Adrenal gland (tissue), 12 donors: Measurements from ENCODE around the gene HBD. TPM values are rescaled to one million over a fixed set of nuclear protein-coding genes. Genes with fewer than 3 reads are reported as not detected.
A peak's percentile ranks its signal among the peaks of the same experiment; 100 is the strongest.

Source experiments
- DNase-seq, 7 donors: peaks; one replicate each; pipeline ENCODE4 v3.0.0-alpha.2; 2019 to 2020
- H3K27ac ChIP-seq, 5 donors: fragments of 200-600 bp; sonication (generic) in 4 of 5; 1 replicate in 3 of 5; 2 replicates in 2 of 5; pipeline versions ENCODE4 v1.5.1 to v1.8.0; 2016 to 2020; ENCODE audit warnings: mild to moderate bottlenecking in 1 of 5
- H3K27me3 ChIP-seq: fragments of 200-600 bp; 2 replicates; pipeline ENCODE4 v1.8.0; 2021
- H3K36me3 ChIP-seq, 2 donors: fragments of 200-600 bp; replicated peaks in 1 of 2; 1 replicate in 1 of 2; 2 replicates in 1 of 2; pipeline versions ENCODE4 v1.5.1 to v1.8.0; 2018 to 2022
- H3K4me1 ChIP-seq, 2 donors: fragments of 200-600 bp; replicated peaks in 1 of 2; 1 replicate in 1 of 2; 2 replicates in 1 of 2; pipeline versions ENCODE4 v1.5.1 to v1.8.0; 2018 to 2021
- H3K4me3 ChIP-seq, 4 donors: fragments of 200-600 bp; sonication (generic) in 3 of 4; one replicate each; pipeline ENCODE4 v1.5.1; 2016 to 2018
- H3K9me3 ChIP-seq, 3 donors: fragments of 200-600 bp; sonication (generic) in 1 of 3; replicated peaks in 1 of 3; 1 replicate in 2 of 3; 2 replicates in 1 of 3; pipeline versions ENCODE4 v1.5.1 to v1.8.0; 2016 to 2021
- CTCF ChIP-seq, 6 experiments: fragments of 450-650 bp in 4 of 6; fragments of 200-600 bp in 2 of 6; sonication (generic) in 1 of 6; IDR thresholded peaks; 1 replicate in 5 of 6; 2 replicates in 1 of 6; pipeline versions ENCODE4 v1.5.1 to v1.8.0; 2016 to 2021; ENCODE audit warnings: antibody characterized with exemption in 6 of 6, mild to moderate bottlenecking in 2 of 6, moderate library complexity in 1 of 6
- POLR2A ChIP-seq, 2 donors: fragments of 450-650 bp; IDR thresholded peaks; one replicate each; pipeline ENCODE4 v1.6.1; 2017; ENCODE audit warnings: antibody characterized with exemption in 2 of 2, mild to moderate bottlenecking in 2 of 2, moderate library complexity in 1 of 2
- WGBS, 4 donors: extraction: QIAGEN DNeasy Blood & Tissue Kit in 2 of 4; methylation state at CpG; one replicate each; pipeline versions ENCODE4 v1.1.5 to v1.1.7; 2013 to 2017; 5-methylcytosine and 5-hydroxymethylcytosine counted together
- intact Hi-C, 2 donors: fragments of 100-400 bp; cut with DNase I; formaldehyde crosslinking; loops; one replicate each; pipeline versions ENCODE4 v1.14.1 to v1.15.0; 2022 to 2023
- polyA plus RNA-seq, 3 donors: library from polyadenylated mRNA; stranded (reverse); fragments of 200-250 nt in 2 of 3; fragments of 350-450 nt in 1 of 3; fragmentation: Illumina TruSeq in 1 of 3; extraction: RNeasy Lipid Tissue Mini Kit (QIAGEN cat#74804) in 1 of 3; gene quantifications; one replicate each; pipeline ENCODE4 v1.2.3, GENCODE V29; 2013 to 2014
- total RNA-seq, 9 donors: library from RNA; depleted of rRNA in 4 of 9; stranded (reverse); fragments of >200 nt in 4 of 9; fragments of 120-200 nt in 1 of 9; fragmentation: NEBNext Ultra II Directional in 1 of 9; extraction: Animal tissue kit (Norgen Biotek cat#: 25700) in 1 of 9; gene quantifications; one replicate each; pipeline versions ENCODE4 v1.1.0 to v1.2.4, GENCODE V29; 2013 to 2023
- donor health status: healthy with polysubstance abuse.
- donor health status: Bipolar disorder and iron deficiency.
- donor health status: DM: yes; HTN: yes; CAD: no.
- donor health status: DM: no; HTN: no; CAD: no.
- donor health status: DM: no; HTN: no; CAD: no.
- donor health status: DM: yes; HTN: yes; CAD: no.

Gene HBD
- total and polyA plus RNA-seq, 12 donors, result 0.53 to 2.1 (median 0.83) TPM; not detected in 9

GRCh38 chr11:5223686-5224085, 10.6 kb downstream of the HBD start:
- H3K27ac ChIP-seq, result no peak overlapping the region
- H3K4me3 ChIP-seq, result no peak overlapping the region
- H3K4me1 ChIP-seq, result no peaks in the 10 kb centered on the region
- intact Hi-C loops, result no loop called here
- no peaks in the 10 kb centered on the region for H3K27me3 ChIP-seq
- H3K36me3 ChIP-seq, result no peaks in the 10 kb centered on the region
- TF ChIP-seq CTCF (IDR thresholded peaks at IDR 0.05), result no peak
- no peak for TF ChIP-seq POLR2A (IDR thresholded peaks at IDR 0.05)
- no peaks in the 10 kb centered on the region for H3K9me3 ChIP-seq
- no peak for DNase-seq
- 67 to 83% (median 72%) methylated on average over 1 of the region's 1 CpG for WGBS, 4 donors

- intact Hi-C loops, result no loop called here
- TF ChIP-seq POLR2A (IDR thresholded peaks at IDR 0.05), result no peak
- TF ChIP-seq CTCF (IDR thresholded peaks at IDR 0.05), result no peak
- Histone ChIP-seq H3K4me1 (no peaks in the 10 kb centered on the region), H3K36me3 (no peaks in the 10 kb centered on the region), H3K27me3 (no peaks in the 10 kb centered on the region), H3K27ac (no peak overlapping the region), H3K9me3 (no peaks in the 10 kb centered on the region), H3K4me3 (no peak overlapping the region)
- WGBS, 4 donors, result 83 to 90% (median 86%) methylated on average over 5 to 6 of the region's 6 CpGs
- DNase-seq, result no peak
These were observed 11.1 kb downstream of the HBD start for GRCh38 chr11:5223146-5223545.

GRCh38 chr11:5210376-5210885, 23.9 kb downstream of the HBD start:
- intact Hi-C loops, result no loop called here
- no peak for TF ChIP-seq CTCF (IDR thresholded peaks at IDR 0.05)
- TF ChIP-seq POLR2A (IDR thresholded peaks at IDR 0.05), result no peak

GRCh38 chr11:5204787-5205186, 29.5 kb downstream of the HBD start:
- no peak overlapping the region for H3K27ac ChIP-seq
- H3K4me1 ChIP-seq, result no peaks in the 10 kb centered on the region
- H3K4me3 ChIP-seq, result no peak overlapping the region
- TF ChIP-seq CTCF (IDR thresholded peaks at IDR 0.05) (peak; percentile 22 to 66 (median 58)), POLR2A (IDR thresholded peaks at IDR 0.05) (no peak)
- WGBS, 4 donors, result 8 to 29% (median 20%) methylated on average over 1 of the region's 1 CpG
- H3K27me3 ChIP-seq, result no peaks in the 10 kb centered on the region
- no peaks in the 10 kb centered on the region for H3K36me3 ChIP-seq
- peak in 2 of 7 donors; percentile 11 to 19 for DNase-seq
- intact Hi-C loops, result loop anchor here in 1 of 2 donors (5.0 kb wide), 1 partner anchor 178 kb away; the partner anchor contains the start of gene OR51M1
- H3K9me3 ChIP-seq, result no peaks in the 10 kb centered on the region

More at GRCh38 chr11:5210376-5210885, 23.9 kb downstream of the HBD start:
- no peak for DNase-seq
- Histone ChIP-seq H3K27ac (no peak overlapping the region), H3K4me1 (no peaks in the 10 kb centered on the region), H3K27me3 (no peaks in the 10 kb centered on the region), H3K9me3 (no peaks in the 10 kb centered on the region), H3K4me3 (no peak overlapping the region), H3K36me3 (no peaks in the 10 kb centered on the region)
- 58 to 68% (median 62%) methylated on average over 7 of the region's 7 CpGs for WGBS, 4 donors
